ENCODE data around the gene TNS1. TPM values are rescaled to one million over a fixed set of nuclear protein-coding genes. Genes with fewer than 3 reads are reported as not detected.

The TNS1 gene
- total RNA-seq, 1 donor = 48.9 TPM

DNA sequence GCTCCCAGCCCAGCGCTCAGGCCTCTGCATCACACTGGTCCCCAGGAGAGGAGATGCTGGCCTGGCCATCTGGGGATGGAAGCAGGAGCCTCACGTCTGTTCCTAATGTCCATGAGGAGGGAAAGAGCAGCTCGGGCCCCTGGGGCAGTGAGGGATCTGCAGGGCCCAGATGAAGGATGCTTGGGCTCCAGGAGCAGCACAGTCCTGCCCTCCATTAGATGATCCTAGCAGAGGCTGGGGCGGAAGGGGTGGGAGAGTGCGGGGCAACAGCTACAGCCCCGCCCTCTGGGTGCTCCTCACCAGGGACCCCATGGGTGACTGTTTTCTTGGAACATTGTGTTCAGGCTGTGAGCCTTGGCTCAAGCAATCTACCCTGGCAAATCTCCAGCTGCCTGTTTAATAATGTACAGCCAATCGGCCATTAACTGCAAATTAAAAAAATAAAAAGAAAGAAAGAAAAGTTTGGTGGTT, 49.7 kb downstream of the TNS1 start:
- Histone ChIP-seq H3K27me3 (ENCODE audit: insufficient read depth, low read length) (no peaks in the 10 kb centered on the region), H3K4me1 (ENCODE audit: insufficient read depth, low read length) (peaks cover 8% of the 10 kb centered on the region), H4K20me1 (ENCODE audit: insufficient read depth, low read length) (peaks cover 57% of the 10 kb centered on the region), H3K4me3 (ENCODE audit: insufficient read depth, low read length) (no peak overlapping the region), H3K27ac (ENCODE audit: low read depth, low read length) (no peak overlapping the region), H3K4me2 (ENCODE audit: insufficient read depth, low read length) (no peak overlapping the region), H3K36me3 (ENCODE audit: insufficient read depth, low read length) (peaks cover under 1% of the 10 kb centered on the region), H3K79me2 (ENCODE audit: insufficient read depth, low read length) (peaks cover 4% of the 10 kb centered on the region), H3K9me3 (ENCODE audit: low read depth, low read length) (no peaks in the 10 kb centered on the region), H2AFZ (ENCODE audit: low read length) (no peak overlapping the region)
- no peak for DNase-seq (ENCODE audit: insufficient read length, low spot score, missing footprints)
- no peak for TF ChIP-seq CTCF (IDR thresholded peaks at IDR 0.05; ENCODE audit: extremely low read depth, low read depth, low read length)

- TF ChIP-seq CTCF (IDR thresholded peaks at IDR 0.05; ENCODE audit: extremely low read depth, low read depth, low read length) = no peak
- H4K20me1 ChIP-seq (ENCODE audit: insufficient read depth, low read length) = peaks cover 63% of the 10 kb centered on the region
Observed at GRCh38 chr2:217952409-217952808, 50.4 kb downstream of the TNS1 start.

GRCh38 chr2:217951521-217952247, 51.1 kb downstream of the TNS1 start:
- Histone ChIP-seq H3K79me2 (ENCODE audit: insufficient read depth, low read length) (peaks cover 4% of the 10 kb centered on the region), H2AFZ (ENCODE audit: low read length) (no peak overlapping the region), H3K27me3 (ENCODE audit: insufficient read depth, low read length) (no peaks in the 10 kb centered on the region), H3K36me3 (ENCODE audit: insufficient read depth, low read length) (no peaks in the 10 kb centered on the region), H3K9me3 (ENCODE audit: low read depth, low read length) (no peaks in the 10 kb centered on the region), H3K4me2 (ENCODE audit: insufficient read depth, low read length) (no peak overlapping the region), H3K27ac (ENCODE audit: low read depth, low read length) (no peak overlapping the region), H3K4me3 (ENCODE audit: insufficient read depth, low read length) (no peak overlapping the region), H3K4me1 (ENCODE audit: insufficient read depth, low read length) (peaks cover 8% of the 10 kb centered on the region), H4K20me1 (ENCODE audit: insufficient read depth, low read length) (peaks cover 66% of the 10 kb centered on the region)
- no peak for TF ChIP-seq CTCF (IDR thresholded peaks at IDR 0.05; ENCODE audit: extremely low read depth, low read depth, low read length)
- DNase-seq (ENCODE audit: insufficient read length, low spot score, missing footprints) = peak; percentile 80

More at GRCh38 chr2:217952409-217952808, 50.4 kb downstream of the TNS1 start:
- H3K27me3 ChIP-seq (ENCODE audit: insufficient read depth, low read length) = no peaks in the 10 kb centered on the region
- H3K79me2 ChIP-seq (ENCODE audit: insufficient read depth, low read length) = peaks cover 4% of the 10 kb centered on the region
- no peak overlapping the region for H3K27ac ChIP-seq (ENCODE audit: low read depth, low read length)
- no peaks in the 10 kb centered on the region for H3K9me3 ChIP-seq (ENCODE audit: low read depth, low read length)
- no peak overlapping the region for H3K4me2 ChIP-seq (ENCODE audit: insufficient read depth, low read length)
- no peak overlapping the region for H2AFZ ChIP-seq (ENCODE audit: low read length)
- H3K36me3 ChIP-seq (ENCODE audit: insufficient read depth, low read length) = no peaks in the 10 kb centered on the region
- H3K4me3 ChIP-seq (ENCODE audit: insufficient read depth, low read length) = no peak overlapping the region
- no peak for DNase-seq (ENCODE audit: insufficient read length, low spot score, missing footprints)
- peaks cover 8% of the 10 kb centered on the region for H3K4me1 ChIP-seq (ENCODE audit: insufficient read depth, low read length)

DNA sequence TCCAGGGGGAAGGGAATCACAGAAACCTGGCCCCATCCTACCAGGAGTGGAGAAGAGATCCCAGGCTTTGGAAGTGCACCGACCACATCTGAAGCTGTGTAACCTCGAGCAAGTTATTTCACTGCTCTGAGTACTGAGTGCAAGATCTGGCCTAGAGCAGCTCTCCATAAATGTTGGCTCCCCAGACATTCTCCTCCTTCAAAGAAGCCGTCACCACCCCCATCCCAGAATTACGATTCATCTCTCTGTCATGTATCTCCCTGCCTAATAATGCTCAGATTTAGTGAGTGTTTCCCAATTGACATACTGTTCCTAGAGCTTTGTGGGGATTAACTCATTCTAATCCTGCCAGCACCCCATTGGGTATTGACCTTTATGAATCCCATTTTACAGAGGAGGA, 51.7 kb downstream of the TNS1 start:
- Histone ChIP-seq H3K36me3 (ENCODE audit: insufficient read depth, low read length) (no peaks in the 10 kb centered on the region), H2AFZ (ENCODE audit: low read length) (no peak overlapping the region), H3K4me2 (ENCODE audit: insufficient read depth, low read length) (no peak overlapping the region), H3K4me1 (ENCODE audit: insufficient read depth, low read length) (peaks cover 8% of the 10 kb centered on the region), H3K9me3 (ENCODE audit: low read depth, low read length) (no peaks in the 10 kb centered on the region), H3K27me3 (ENCODE audit: insufficient read depth, low read length) (no peaks in the 10 kb centered on the region), H3K27ac (ENCODE audit: low read depth, low read length) (no peak overlapping the region), H4K20me1 (ENCODE audit: insufficient read depth, low read length) (peaks cover 65% of the 10 kb centered on the region), H3K79me2 (ENCODE audit: insufficient read depth, low read length) (peaks cover 4% of the 10 kb centered on the region), H3K4me3 (ENCODE audit: insufficient read depth, low read length) (no peak overlapping the region)
- DNase-seq (ENCODE audit: insufficient read length, low spot score, missing footprints) = peak; percentile 90
- no peak for TF ChIP-seq CTCF (IDR thresholded peaks at IDR 0.05; ENCODE audit: extremely low read depth, low read depth, low read length)
